ENCODE data around the gene CAVIN1.
A peak's percentile ranks its signal among the peaks of the same experiment; 100 is the strongest.
"Not testable (repeated sequence)": the region's sequence is repeated elsewhere in the genome, so short reads cannot be mapped to it uniquely, and the experiment has no call there.

Gene CAVIN1

DNA sequence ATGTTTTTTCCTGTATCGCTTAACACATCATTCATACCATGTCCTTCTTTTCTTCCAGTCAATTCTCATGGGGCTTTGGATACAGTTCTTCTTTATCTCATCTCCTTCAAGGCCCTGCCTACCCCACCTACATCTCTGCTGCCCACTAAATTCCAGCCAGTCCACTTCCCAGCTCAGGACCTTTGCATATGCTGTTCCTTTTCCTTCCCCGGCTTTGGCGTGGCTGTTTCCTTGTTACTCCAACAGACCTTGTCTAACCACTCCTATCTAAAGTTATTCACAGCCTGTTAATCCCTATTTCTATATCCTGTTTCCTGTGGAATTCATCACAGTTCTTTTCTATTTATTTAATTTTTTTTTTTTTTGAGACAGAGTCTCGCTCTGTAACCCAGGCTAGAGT is 28.2 kb downstream of the CAVIN1 start:
- Histone ChIP-seq H3K4me1 (ENCODE audit: control insufficient read depth, insufficient read depth, low read length) (peaks cover 4% of the 10 kb centered on the region), H3K27me3 (ENCODE audit: control insufficient read depth, insufficient read depth, low read length) (no peaks in the 10 kb centered on the region), H3K4me3 (ENCODE audit: low read length) (no peak overlapping the region), H3K9ac (ENCODE audit: low read length) (no peak overlapping the region), H3K27ac (ENCODE audit: low read depth, low read length) (no peak overlapping the region), H3K36me3 (ENCODE audit: control insufficient read depth, insufficient read depth, low read length) (no peaks in the 10 kb centered on the region)

DNA sequence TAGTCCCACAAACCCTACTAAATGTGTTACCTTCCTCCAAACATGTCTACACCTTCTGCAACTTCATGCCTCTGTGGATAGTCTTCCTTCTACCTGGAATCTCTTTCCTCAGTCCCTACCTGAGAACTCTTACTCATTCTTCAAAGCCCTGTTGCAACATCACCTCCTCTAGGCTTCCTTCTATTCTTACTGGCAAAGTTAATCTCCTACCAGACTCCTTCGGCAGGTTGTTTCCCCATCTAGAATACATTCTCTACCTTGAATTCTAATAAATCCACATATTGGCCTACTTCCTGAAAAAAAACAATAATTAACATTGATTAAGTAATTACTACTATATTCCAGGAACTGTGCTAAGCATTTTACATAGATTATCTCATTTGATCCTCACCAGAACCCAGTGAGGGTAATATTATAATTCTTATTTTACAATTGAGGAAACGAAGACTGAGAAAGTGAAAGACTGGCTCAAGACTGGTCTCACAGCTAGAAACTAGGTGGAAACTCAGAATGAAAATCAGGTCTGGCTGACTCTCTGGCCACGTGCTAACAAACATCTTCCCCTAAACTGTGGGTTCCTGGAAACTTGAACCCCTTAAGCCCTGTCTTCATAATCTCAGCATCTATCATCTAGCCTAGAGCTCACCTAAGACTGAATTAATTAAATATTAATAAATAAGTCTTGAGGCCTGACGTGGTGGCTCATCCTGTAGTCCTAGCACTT is 30.2 kb downstream of the CAVIN1 start:
- Histone ChIP-seq H3K4me3 (ENCODE audit: low read length) (no peak overlapping the region), H3K4me1 (ENCODE audit: control insufficient read depth, insufficient read depth, low read length) (no peaks in the 10 kb centered on the region), H3K36me3 (ENCODE audit: control insufficient read depth, insufficient read depth, low read length) (no peaks in the 10 kb centered on the region), H3K27me3 (ENCODE audit: control insufficient read depth, insufficient read depth, low read length) (no peaks in the 10 kb centered on the region), H3K9ac (ENCODE audit: low read length) (no peak overlapping the region), H3K27ac (ENCODE audit: low read depth, low read length) (no peak overlapping the region)

DNA sequence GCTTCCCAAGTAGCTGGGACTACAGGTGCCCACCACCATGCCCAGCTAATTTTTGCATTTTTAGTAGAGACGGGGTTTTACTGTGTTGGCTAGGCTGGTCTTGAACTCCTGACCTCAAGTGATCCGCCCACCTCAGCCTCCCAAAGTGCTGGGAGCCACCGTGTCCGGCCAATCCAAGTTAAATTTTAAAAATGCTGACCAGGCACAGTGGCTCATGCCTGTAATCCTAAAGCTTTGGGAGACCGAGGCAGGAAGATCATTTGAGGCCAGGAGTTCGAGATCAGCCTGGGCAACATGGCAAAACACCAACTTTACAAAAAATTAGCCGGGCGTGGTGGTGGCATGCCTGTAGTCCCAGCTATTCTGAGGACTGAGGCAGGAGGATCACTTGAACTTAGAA is 31.6 kb downstream of the CAVIN1 start:
- not testable (repeated sequence) for H3K27ac ChIP-seq (ENCODE audit: low read depth, low read length); H3K4me1 ChIP-seq (ENCODE audit: control insufficient read depth, insufficient read depth, low read length); H3K27me3 ChIP-seq (ENCODE audit: control insufficient read depth, insufficient read depth, low read length); H3K4me3 ChIP-seq (ENCODE audit: low read length); H3K9ac ChIP-seq (ENCODE audit: low read length); H3K36me3 ChIP-seq (ENCODE audit: control insufficient read depth, insufficient read depth, low read length)

DNA sequence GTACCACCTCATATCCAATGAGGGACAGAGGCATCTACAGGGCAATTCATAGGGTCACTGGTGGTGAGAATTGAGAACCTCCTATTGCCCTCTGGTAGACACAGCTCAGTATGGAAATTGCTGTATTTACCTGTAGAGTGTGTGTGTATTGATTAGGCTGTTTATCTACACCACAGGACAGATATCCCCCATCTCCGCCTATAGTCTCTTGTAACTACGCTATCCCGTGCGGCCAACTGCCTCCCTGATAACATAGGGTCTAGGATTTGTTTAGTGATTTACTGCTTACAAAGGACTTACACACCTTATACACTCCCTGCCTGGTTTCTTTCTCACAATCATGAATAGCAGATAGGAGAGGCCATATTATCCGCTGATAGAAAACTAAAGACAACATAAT is 33.2 kb downstream of the CAVIN1 start:
- H3K36me3 ChIP-seq (ENCODE audit: control insufficient read depth, insufficient read depth, low read length): no peaks in the 10 kb centered on the region
- no peak overlapping the region for H3K4me3 ChIP-seq (ENCODE audit: low read length)
- no peaks in the 10 kb centered on the region for H3K27me3 ChIP-seq (ENCODE audit: control insufficient read depth, insufficient read depth, low read length)
- no peak overlapping the region for H3K27ac ChIP-seq (ENCODE audit: low read depth, low read length)
- H3K4me1 ChIP-seq (ENCODE audit: control insufficient read depth, insufficient read depth, low read length): peaks cover 3% of the 10 kb centered on the region
- H3K9ac ChIP-seq (ENCODE audit: low read length): no peak overlapping the region

DNA sequence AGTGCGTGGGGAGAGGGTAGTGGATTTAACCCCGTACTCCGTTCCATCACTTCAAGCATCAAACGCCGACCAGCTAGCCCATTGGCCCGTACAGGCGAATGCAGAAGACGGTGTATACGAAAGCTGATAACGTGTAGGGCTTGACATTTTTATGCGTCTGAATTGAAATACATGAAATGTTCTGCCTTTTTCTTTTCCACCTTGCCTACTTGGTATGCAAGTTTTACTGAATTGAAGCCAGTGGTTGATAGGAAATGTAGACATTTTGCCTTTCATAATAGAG is 34.0 kb downstream of the CAVIN1 start:
- no peaks in the 10 kb centered on the region for H3K27me3 ChIP-seq (ENCODE audit: control insufficient read depth, insufficient read depth, low read length)
- no peaks in the 10 kb centered on the region for H3K36me3 ChIP-seq (ENCODE audit: control insufficient read depth, insufficient read depth, low read length)
- peak overlapping the region; percentile 99 for H3K27ac ChIP-seq (ENCODE audit: low read depth, low read length)
- H3K4me1 ChIP-seq (ENCODE audit: control insufficient read depth, insufficient read depth, low read length): peaks cover 3% of the 10 kb centered on the region
- peak overlapping the region; percentile 87 for H3K9ac ChIP-seq (ENCODE audit: low read length)
- H3K4me3 ChIP-seq (ENCODE audit: low read length): peak overlapping the region; percentile 83

DNA sequence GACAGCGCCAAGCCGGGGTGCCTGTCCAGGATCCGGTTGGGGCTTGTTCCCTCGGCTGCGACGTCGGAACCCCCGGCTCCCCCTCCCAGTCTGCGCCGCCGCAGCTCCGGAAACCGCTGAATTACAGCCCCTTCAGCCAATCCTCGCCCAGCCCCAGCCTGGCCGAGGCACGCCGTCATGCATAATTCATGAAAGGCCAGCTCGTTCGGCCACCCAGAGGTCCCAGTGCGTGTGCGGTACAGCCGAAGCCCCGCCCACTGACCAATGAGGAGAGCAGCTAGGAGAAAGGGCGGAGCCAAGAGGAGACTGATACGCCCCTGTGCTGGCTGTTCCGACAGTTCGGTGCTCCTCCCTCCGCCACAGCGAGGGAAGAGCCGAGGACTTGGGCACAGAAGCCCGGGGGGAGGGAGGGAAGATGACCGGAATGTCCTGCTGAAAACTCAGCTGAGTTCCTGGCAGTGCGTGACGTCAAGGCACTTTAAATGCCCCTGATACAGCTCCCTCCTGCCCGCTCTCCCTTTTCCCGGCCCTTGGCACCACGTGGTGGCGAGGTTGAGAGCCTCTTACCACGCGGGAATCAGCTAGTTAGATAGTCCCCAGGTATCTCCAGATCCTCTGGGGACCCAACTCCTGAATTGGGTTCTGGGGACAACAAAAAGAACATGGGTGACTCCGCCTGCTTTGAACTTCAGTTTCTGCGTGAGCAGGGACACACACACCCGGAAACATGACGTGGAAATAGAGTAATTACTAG is 34.5 kb downstream of the CAVIN1 start, which contains the start of gene STAT3:
STAT3 (minus strand) TSS at position 62 of the 754 bp plus-strand sequence. CDS start 39,926 bp downstream, outside the sequence.
- peak within 1 kb of the TSS; percentile 99 for H3K27ac ChIP-seq (ENCODE audit: low read depth, low read length)
- no peaks in the 10 kb centered on the region for H3K27me3 ChIP-seq (ENCODE audit: control insufficient read depth, insufficient read depth, low read length)
- peaks cover 3% of the 10 kb centered on the region for H3K4me1 ChIP-seq (ENCODE audit: control insufficient read depth, insufficient read depth, low read length)
- H3K36me3 ChIP-seq (ENCODE audit: control insufficient read depth, insufficient read depth, low read length): no peaks in the 10 kb centered on the region
- peak within 1 kb of the TSS; percentile 84 for H3K4me3 ChIP-seq (ENCODE audit: low read length)
- peak within 1 kb of the TSS; percentile 96 for H3K9ac ChIP-seq (ENCODE audit: low read length)

DNA sequence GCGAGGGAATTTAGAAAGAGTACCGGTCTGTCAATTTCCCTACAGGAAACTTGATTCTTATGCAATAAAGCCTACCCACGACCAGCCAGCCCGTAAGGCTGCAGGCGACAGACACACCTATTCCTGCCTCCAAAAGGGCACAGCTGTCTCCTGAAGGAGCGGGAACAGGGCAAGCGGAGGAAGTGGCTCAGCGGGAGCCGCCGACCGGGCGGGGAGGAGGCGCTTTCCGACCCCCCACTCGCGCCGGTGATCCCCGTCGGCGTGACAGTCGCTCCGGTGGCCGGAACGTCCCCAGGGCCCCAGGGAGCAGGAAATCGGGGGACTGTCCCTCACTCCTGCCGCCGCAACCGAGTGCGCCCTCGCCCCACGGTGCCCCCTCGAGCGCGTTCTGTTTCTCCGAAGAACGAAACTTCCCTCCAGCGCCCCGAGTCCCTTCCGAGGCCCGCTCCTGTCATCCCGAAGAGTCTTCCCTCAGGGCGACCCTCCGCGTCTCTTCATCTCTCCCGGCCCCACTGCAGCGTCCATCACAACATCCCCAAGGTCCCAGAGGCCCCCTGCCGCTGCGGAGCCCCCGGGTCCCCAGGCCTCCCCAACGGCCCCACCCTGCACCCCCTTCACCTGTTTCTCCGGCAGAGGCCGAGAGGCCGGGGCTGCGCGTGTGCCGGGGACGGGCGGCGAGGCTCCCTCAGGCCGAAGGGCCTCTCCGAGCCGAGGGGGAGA is 35.2 kb downstream of the CAVIN1 start:
- H3K9ac ChIP-seq (ENCODE audit: low read length): peak overlapping the region; percentile 96
- H3K27me3 ChIP-seq (ENCODE audit: control insufficient read depth, insufficient read depth, low read length): no peaks in the 10 kb centered on the region
- H3K4me1 ChIP-seq (ENCODE audit: control insufficient read depth, insufficient read depth, low read length): peaks cover 3% of the 10 kb centered on the region
- H3K27ac ChIP-seq (ENCODE audit: low read depth, low read length): peak overlapping the region; percentile 99
- H3K4me3 ChIP-seq (ENCODE audit: low read length): peak overlapping the region; percentile 84
- no peaks in the 10 kb centered on the region for H3K36me3 ChIP-seq (ENCODE audit: control insufficient read depth, insufficient read depth, low read length)

DNA sequence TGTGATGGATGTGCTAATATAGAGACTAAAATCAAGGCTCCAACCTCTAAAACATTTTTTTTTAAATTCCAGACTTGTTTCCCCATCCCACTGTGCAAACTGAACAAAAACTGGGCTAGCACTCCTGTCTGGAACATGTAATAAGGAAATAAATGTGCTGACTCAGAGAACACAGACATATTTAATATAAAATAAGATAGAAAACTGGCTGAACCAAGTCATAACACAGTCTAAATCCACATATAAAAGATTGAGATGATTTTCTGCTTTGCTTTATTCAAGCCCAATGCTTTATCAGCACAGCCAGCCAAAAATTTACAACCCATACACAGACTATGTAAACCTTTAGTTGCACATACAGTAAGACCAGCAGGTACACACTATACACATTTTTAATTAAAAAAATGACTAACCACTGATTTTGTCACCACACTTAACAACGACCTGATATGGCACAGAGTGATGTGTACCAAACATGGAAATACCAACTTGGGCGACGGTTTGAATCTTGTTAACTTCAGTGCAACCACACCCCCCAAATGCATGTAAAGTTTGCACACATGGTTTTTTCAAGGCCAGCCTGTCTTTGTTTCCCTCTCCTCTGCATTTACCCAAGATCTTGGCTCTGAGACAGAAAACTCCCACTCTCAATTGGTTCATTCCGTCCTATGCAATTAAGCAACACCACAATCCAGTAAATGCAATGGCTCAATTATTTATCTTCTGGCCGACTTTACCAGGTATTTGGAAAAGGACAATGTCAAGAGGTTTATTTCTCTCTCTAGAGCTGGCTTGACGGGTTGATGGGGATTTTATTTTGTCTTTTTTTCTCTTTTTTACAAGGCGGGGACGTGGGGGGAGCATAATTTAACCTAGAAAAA is 36.0 kb downstream of the CAVIN1 start:
- H3K36me3 ChIP-seq (ENCODE audit: control insufficient read depth, insufficient read depth, low read length): no peaks in the 10 kb centered on the region
- no peaks in the 10 kb centered on the region for H3K27me3 ChIP-seq (ENCODE audit: control insufficient read depth, insufficient read depth, low read length)
- peak overlapping the region; percentile 99 for H3K27ac ChIP-seq (ENCODE audit: low read depth, low read length)
- peak overlapping the region; percentile 96 for H3K9ac ChIP-seq (ENCODE audit: low read length)
- peak overlapping the region; percentile 84 for H3K4me3 ChIP-seq (ENCODE audit: low read length)
- peaks cover 3% of the 10 kb centered on the region for H3K4me1 ChIP-seq (ENCODE audit: control insufficient read depth, insufficient read depth, low read length)

DNA sequence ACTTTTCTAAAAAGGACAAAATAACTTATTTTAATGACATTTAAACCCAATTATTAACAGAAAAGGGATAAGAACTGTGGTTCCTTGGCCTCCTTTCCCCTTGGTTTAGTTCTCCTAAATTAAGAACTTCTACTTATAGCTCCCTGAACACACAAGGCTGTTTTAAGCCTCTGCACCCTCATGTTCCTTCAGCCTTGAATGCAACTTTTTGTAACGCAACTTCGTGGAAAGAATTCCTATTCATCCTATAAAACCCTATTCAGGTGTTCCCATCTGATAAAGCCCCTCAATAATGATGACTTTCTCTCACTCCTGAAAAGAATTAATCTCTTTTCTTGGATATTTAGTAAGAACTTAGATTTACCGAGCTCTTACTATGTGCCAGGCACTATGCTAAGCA is 41.2 kb downstream of the CAVIN1 start:
- peaks cover 16% of the 10 kb centered on the region for H3K4me1 ChIP-seq (ENCODE audit: control insufficient read depth, insufficient read depth, low read length)
- H3K27ac ChIP-seq (ENCODE audit: low read depth, low read length): no peak overlapping the region
- no peak overlapping the region for H3K4me3 ChIP-seq (ENCODE audit: low read length)
- H3K9ac ChIP-seq (ENCODE audit: low read length): no peak overlapping the region
- H3K27me3 ChIP-seq (ENCODE audit: control insufficient read depth, insufficient read depth, low read length): no peaks in the 10 kb centered on the region
- H3K36me3 ChIP-seq (ENCODE audit: control insufficient read depth, insufficient read depth, low read length): no peaks in the 10 kb centered on the region

DNA sequence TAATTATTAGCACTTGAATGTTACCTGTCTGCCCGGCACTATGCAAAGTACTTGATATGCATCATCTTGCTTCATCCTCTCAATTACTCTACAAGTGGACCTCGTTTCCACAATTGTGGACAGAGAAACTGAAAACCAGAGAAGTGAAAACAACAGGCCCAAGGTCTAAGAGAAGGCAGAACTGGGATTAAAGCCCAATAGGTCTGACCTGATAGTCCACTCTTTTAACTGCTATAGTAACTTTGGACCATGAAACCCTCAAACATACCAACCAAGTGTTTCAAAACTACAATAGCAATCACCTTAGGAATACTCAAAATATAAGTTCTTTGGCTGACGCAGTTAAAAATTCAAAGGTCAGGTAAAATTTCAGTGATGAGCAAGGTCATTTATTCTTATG is 42.1 kb downstream of the CAVIN1 start:
- H3K4me1 ChIP-seq (ENCODE audit: control insufficient read depth, insufficient read depth, low read length): peaks cover 13% of the 10 kb centered on the region
- no peak overlapping the region for H3K4me3 ChIP-seq (ENCODE audit: low read length)
- H3K9ac ChIP-seq (ENCODE audit: low read length): no peak overlapping the region
- no peak overlapping the region for H3K27ac ChIP-seq (ENCODE audit: low read depth, low read length)
- H3K27me3 ChIP-seq (ENCODE audit: control insufficient read depth, insufficient read depth, low read length): no peaks in the 10 kb centered on the region
- H3K36me3 ChIP-seq (ENCODE audit: control insufficient read depth, insufficient read depth, low read length): no peaks in the 10 kb centered on the region

DNA sequence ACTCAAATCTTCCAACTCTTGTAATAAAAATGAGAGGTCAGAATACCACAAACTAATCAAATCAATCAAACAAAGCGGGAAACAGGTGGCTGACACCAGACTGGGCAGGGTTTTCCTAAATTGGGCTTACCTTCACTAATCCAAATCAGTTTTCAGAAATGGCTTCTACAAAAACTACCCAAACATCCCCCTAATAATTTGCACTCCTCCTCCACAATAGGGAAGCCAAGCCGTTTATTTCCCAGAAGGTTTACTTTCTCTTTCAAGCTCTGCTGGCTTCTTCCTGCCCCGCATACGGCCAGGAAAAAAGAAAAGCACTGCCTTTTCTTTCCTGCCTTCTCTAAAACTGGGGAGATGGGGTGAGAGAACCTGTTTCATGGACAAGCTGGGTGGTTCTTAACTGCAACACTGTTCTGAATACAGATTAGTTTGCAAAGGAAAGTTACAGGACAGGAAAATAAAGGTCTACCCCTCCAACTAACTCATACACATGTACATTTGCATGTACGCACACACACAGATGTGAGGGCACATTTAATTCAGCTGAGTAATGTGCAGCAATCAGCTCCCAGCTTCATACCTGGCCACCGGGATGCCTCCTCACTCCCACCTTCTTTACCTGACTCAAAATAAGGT is 44.0 kb downstream of the CAVIN1 start:
- H3K4me1 ChIP-seq (ENCODE audit: control insufficient read depth, insufficient read depth, low read length): peaks cover 13% of the 10 kb centered on the region

More for the DNA sequence above, 44.0 kb downstream of the CAVIN1 start:
- H3K36me3 ChIP-seq (ENCODE audit: control insufficient read depth, insufficient read depth, low read length): no peaks in the 10 kb centered on the region
- H3K27me3 ChIP-seq (ENCODE audit: control insufficient read depth, insufficient read depth, low read length): no peaks in the 10 kb centered on the region
- peak overlapping the region; percentile 43 for H3K9ac ChIP-seq (ENCODE audit: low read length)
- peak overlapping the region; percentile 55 for H3K4me3 ChIP-seq (ENCODE audit: low read length)
- H3K27ac ChIP-seq (ENCODE audit: low read depth, low read length): peak overlapping the region; percentile 71
